HepG2 (cell line): ENCODE measurements around the gene TOMM6. TPM values are rescaled to one million over a fixed set of nuclear protein-coding genes. Genes with fewer than 3 reads are reported as not detected.

Experiments
- ATAC-seq: fragments of 200-7000 bp; cut with Tn5 transposase; 3 replicates; pipeline ENCODE4 v1.9.1; 2020; ENCODE audit warnings: mild to moderate bottlenecking, moderate library complexity
- BruUV-seq: library from RNA; stranded (reverse); fragments of 400-500 nt; replicated peaks from 2 replicates; lab custom pipeline; 2021; lab: Mats Ljungman, UMichigan
- CTCF ChIA-PET: fragments of 300-600 bp; formaldehyde crosslinking; extraction: SDS; loops from one replicate; lab custom pipeline; 2021; ENCODE audit warnings: low total read pairs, inconsistent platforms, low intra/inter-chr PET ratio; lab: Yijun Ruan, JAX
- POLR2A ChIA-PET: fragments of 350-600 bp; sonication (Branson Sonifier 250); formaldehyde crosslinking; loops from one replicate; lab custom pipeline; 2020; ENCODE audit warnings: antibody characterized with exemption, inconsistent platforms; lab: Yijun Ruan, JAX
- DNase-seq: peaks from one replicate; pipeline ENCODE4 v3.0.0-alpha.2; 2015; ENCODE audit warnings: low spot score
- FAIRE-seq: peaks from 3 replicates; lab custom pipeline; 2011; peaks lifted over from hg19 to GRCh38; lab: Jason Lieb, UNC
- H2AFZ ChIP-seq: one replicate; pipeline ENCODE4 v1.6.1; 2011; ENCODE audit warnings: low read length, inconsistent platforms
- H3K27ac ChIP-seq: fragments of 300-600 bp; 3 replicates; pipeline ENCODE4 v1.8.0; 2011; ENCODE audit warnings: mixed run types, mild to moderate bottlenecking, mixed read lengths, low read length, inconsistent platforms; ENCODE audit not compliant: insufficient read depth; ENCODE audit errors: extremely low read length
- H3K27me3 ChIP-seq, 2 experiments: fragments of 200-600 bp in 1 of 2; 2 replicates in 1 of 2; 3 replicates in 1 of 2; pipeline versions ENCODE4 v1.6.0 to v1.8.0; 2011; ENCODE audit warnings: low read length in 2 of 2, mild to moderate bottlenecking in 2 of 2, moderate library complexity in 2 of 2, inconsistent platforms in 1 of 2; ENCODE audit not compliant: insufficient read depth in 2 of 2, control insufficient read depth in 1 of 2
- H3K36me3 ChIP-seq, 2 experiments: fragments of 200-600 bp in 1 of 2; replicated peaks in 1 of 2; 2 replicates in 1 of 2; 3 replicates in 1 of 2; pipeline versions ENCODE4 v1.5.1 to v1.8.0; 2011; ENCODE audit warnings: low read length in 2 of 2, inconsistent platforms in 1 of 2; ENCODE audit not compliant: insufficient read depth in 2 of 2, control insufficient read depth in 1 of 2
- H3K4me1 ChIP-seq: 2 replicates; pipeline ENCODE4 v1.5.1; 2012; ENCODE audit warnings: low read length, inconsistent platforms; ENCODE audit not compliant: insufficient read depth
- H3K4me2 ChIP-seq: 2 replicates; pipeline ENCODE4 v1.6.0; 2011; ENCODE audit warnings: low read depth, low read length, inconsistent platforms
- H3K4me3 ChIP-seq, 3 experiments: fragments of 200-600 bp in 1 of 3; sonication (generic), shearing (Covaris generic) in 1 of 3; replicated peaks in 1 of 3; 2 replicates each; pipeline ENCODE4 v1.5.1; 2011 to 2016; ENCODE audit warnings: low read length in 3 of 3, inconsistent platforms in 2 of 3, low read depth in 2 of 3, mild to moderate bottlenecking in 2 of 3, control low read depth in 1 of 3, mixed read lengths in 1 of 3; ENCODE audit not compliant: insufficient read depth in 1 of 3
- H3K79me2 ChIP-seq: one replicate; pipeline ENCODE4 v1.6.1; 2011; ENCODE audit warnings: low read length, inconsistent platforms; ENCODE audit not compliant: insufficient read depth
- H3K9ac ChIP-seq: 2 replicates; pipeline ENCODE4 v1.6.0; 2011; ENCODE audit warnings: mild to moderate bottlenecking, low read depth, low read length, inconsistent platforms; ENCODE audit not compliant: insufficient read depth
- H3K9me3 ChIP-seq: 2 replicates; pipeline ENCODE4 v1.5.1; 2012; ENCODE audit warnings: mild to moderate bottlenecking, low read length
- H4K20me1 ChIP-seq: 2 replicates; pipeline ENCODE4 v1.6.0; 2011; ENCODE audit warnings: inconsistent platforms, mild to moderate bottlenecking, low read length, moderate library complexity; ENCODE audit not compliant: insufficient read depth
- BCL6 ChIP-seq: IDR thresholded peaks from 2 replicates; pipeline ENCODE4 v1.6.1; 2016; ENCODE audit warnings: missing genetic modification reagents, missing compliant biosample characterization
- DMAP1 ChIP-seq: IDR thresholded peaks from 2 replicates; pipeline ENCODE4 v1.6.1; 2016
- EP300 ChIP-seq, 3 experiments: sonication (generic) in 1 of 3; formaldehyde crosslinking in 1 of 3; IDR thresholded peaks; 2 replicates each; pipeline versions ENCODE4 v1.5.1 to v1.6.1; 2011 to 2020; ENCODE audit warnings: low read depth in 2 of 3, low read length in 2 of 3, borderline replicate concordance in 1 of 3, improper control_type of control experiment in 1 of 3, mild to moderate bottlenecking in 1 of 3, missing genetic modification reagents in 1 of 3, moderate library complexity in 1 of 3
- ESRRA ChIP-seq: sonication (generic); formaldehyde crosslinking; IDR thresholded peaks from 2 replicates; pipeline ENCODE4 v1.5.1; 2020; ENCODE audit warnings: mild to moderate bottlenecking, low read depth, missing genetic modification reagents
- GLI4 ChIP-seq: sonication (generic); formaldehyde crosslinking; IDR thresholded peaks from 2 replicates; pipeline ENCODE4 v1.5.1; 2020; ENCODE audit warnings: missing genetic modification reagents, mild to moderate bottlenecking, moderate library complexity, borderline replicate concordance
- HMGA1 ChIP-seq: sonication (generic); formaldehyde crosslinking; conservative IDR thresholded peaks from 2 replicates; pipeline ENCODE4 v1.4.0; 2020; ENCODE audit warnings: missing genetic modification reagents
- LCORL ChIP-seq, 2 experiments: fragments of 450-650 bp in 1 of 2; sonication (generic) in 1 of 2; formaldehyde crosslinking in 1 of 2; IDR thresholded peaks; 2 replicates each; pipeline versions ENCODE4 v1.5.0 to v1.6.1; 2017 to 2020; ENCODE audit warnings: antibody characterized with exemption in 1 of 2, missing genetic modification reagents in 1 of 2
- NFIC ChIP-seq: IDR thresholded peaks from 2 replicates; pipeline ENCODE4 v1.6.1; 2012; ENCODE audit warnings: mild to moderate bottlenecking, low read length, inconsistent platforms
- PRDM15 ChIP-seq: sonication (generic); formaldehyde crosslinking; IDR thresholded peaks from 2 replicates; pipeline ENCODE4 v1.4.0; 2020; ENCODE audit warnings: missing genetic modification reagents
- SMAD3 ChIP-seq: sonication (generic); formaldehyde crosslinking; IDR thresholded peaks from 2 replicates; pipeline ENCODE4 v1.4.0; 2020; ENCODE audit warnings: missing genetic modification reagents
- SMC3 ChIP-seq: IDR thresholded peaks from 2 replicates; pipeline ENCODE4 v1.6.1; 2011; ENCODE audit warnings: low read length, improper control_type of control experiment
- SP4 ChIP-seq: sonication (generic); formaldehyde crosslinking; IDR thresholded peaks from 2 replicates; pipeline ENCODE4 v1.8.1; 2023; ENCODE audit warnings: mild to moderate bottlenecking, missing genetic modification reagents
- TOE1 ChIP-seq: sonication (generic); formaldehyde crosslinking; IDR thresholded peaks from 2 replicates; pipeline ENCODE4 v1.4.0; 2020; ENCODE audit warnings: mild to moderate bottlenecking, missing genetic modification reagents
- ZFYVE20 ChIP-seq: sonication (generic); formaldehyde crosslinking; IDR thresholded peaks from 2 replicates; pipeline ENCODE4 v1.8.0; 2023; ENCODE audit warnings: low read depth, mild to moderate bottlenecking, moderate library complexity, missing genetic modification reagents, borderline replicate concordance
- ZNF124 ChIP-seq: sonication (generic); formaldehyde crosslinking; IDR thresholded peaks from 2 replicates; pipeline ENCODE4 v1.4.0; 2020; ENCODE audit warnings: missing genetic modification reagents
- ZNF180 ChIP-seq: sonication (generic); formaldehyde crosslinking; IDR thresholded peaks from 2 replicates; pipeline ENCODE4 v1.4.0; 2020; ENCODE audit warnings: low read depth, missing genetic modification reagents, borderline replicate concordance
- ZNF281 ChIP-seq: sonication (generic); formaldehyde crosslinking; IDR thresholded peaks from 2 replicates; pipeline ENCODE4 v1.4.0; 2020; ENCODE audit warnings: missing genetic modification reagents, borderline replicate concordance
- ZNF777 ChIP-seq: sonication (generic); formaldehyde crosslinking; IDR thresholded peaks from 2 replicates; pipeline ENCODE4 v1.4.0; 2020; ENCODE audit warnings: missing genetic modification reagents
- ZSCAN30 ChIP-seq: sonication (generic); formaldehyde crosslinking; IDR thresholded peaks from 2 replicates; pipeline ENCODE4 v1.5.0; 2020; ENCODE audit warnings: mild to moderate bottlenecking, missing genetic modification reagents
- WGBS: methylation state at CpG from one replicate; pipeline ENCODE4 v1.1.6; 2017; ENCODE audit warnings: low lambda C conversion rate; 5-methylcytosine and 5-hydroxymethylcytosine counted together
- in situ Hi-C: cut with HindIII; loops from 2 replicates; pipeline ENCODE4 v1.10.0; 2017; ENCODE audit warnings: low pct_unique_long_range_greater_than_20kb; ENCODE audit not compliant: extremely low pct_ligation_motif_present
- intact Hi-C: fragments of 100-400 bp; cut with micrococcal nuclease; formaldehyde crosslinking; loops from one replicate; pipeline ENCODE4 v1.10.0; 2022; ENCODE audit not compliant: unreplicated experiment
- polyA plus RNA-seq, 8 experiments: library from polyadenylated mRNA; depleted of rRNA in 3 of 8; stranded (reverse) in 7 of 8; unstranded in 1 of 8; fragments of >200 nt; fragmentation: Illumina TruSeq in 4 of 8; extraction: Trizol in 4 of 8; gene quantifications; 2 replicates each; pipeline versions ENCODE4 v1.2.1 to v1.2.3, GENCODE V29; 2011 to 2016; ENCODE audit warnings: low read depth in 4 of 8, missing spikeins in 1 of 8, mixed read lengths in 1 of 8; ENCODE audit not compliant: insufficient read depth in 1 of 8
- total RNA-seq, 5 experiments: library from RNA; depleted of rRNA; stranded (reverse); fragments of >200 nt; fragmentation: Illumina TruSeq; extraction: Trizol; gene quantifications; 2 replicates each; pipeline ENCODE4 v1.2.3, GENCODE V29; 2016; ENCODE audit warnings: low read depth in 1 of 5

Gene TOMM6
- total and polyA plus RNA-seq, 2 of the 13 experiments (the other 11 are each of a cell fraction or from before 2014, with no cell fraction given), result 320 to 321 TPM

GRCh38 chr6:41748542-41748941 lies 39.0 kb upstream of the TOMM6 start:
- POLR2A ChIA-PET, result interaction anchor here (0.6 to 7.2 kb wide), 14 partner anchors 8 to 1034 kb away, joined by 3 to 120 read pairs (median 7); partner anchors contain the start of genes FRS3, TFEB and TOMM6
- peak; percentile 73 for DNase-seq
- peak overlapping the region; percentile 91 for H3K27ac ChIP-seq
- H3K36me3 ChIP-seq, result no peaks in the 10 kb centered on the region
- peak overlapping the region; percentile 3 for H2AFZ ChIP-seq
- no TSS peak for BruUV-seq
- no peaks in the 10 kb centered on the region for H3K27me3 ChIP-seq
- intact Hi-C loops (loop anchor here (1.0 kb wide), 1 partner anchor 20 kb away; no protein-coding TSS in a partner anchor), in situ Hi-C loops (no loop called here)
- FAIRE-seq, result no peak
- H3K9me3 ChIP-seq, result no peaks in the 10 kb centered on the region
- H3K4me2 ChIP-seq, result peak overlapping the region; percentile 88
- ATAC-seq, result peak; percentile 8; the same call in 2 of the 3 replicates
- no peaks in the 10 kb centered on the region for H3K79me2 ChIP-seq
- WGBS, result 33% methylated on average over 3 of the region's 3 CpGs
- peaks cover 73% of the 10 kb centered on the region for H3K4me1 ChIP-seq
- peak overlapping the region; percentile 49 for H3K9ac ChIP-seq
- H3K4me3 ChIP-seq, result peak overlapping the region in 1 of 3 experiments; percentile 60; a peak in 1 of 6 replicates
- H4K20me1 ChIP-seq, result no peaks in the 10 kb centered on the region
- CTCF ChIA-PET, result no interaction called here
- no peak for TF ChIP-seq NFIC
- no peak for TF ChIP-seq GLI4 (CRISPR knock-in tag)
- TF ChIP-seq HMGA1 (CRISPR knock-in tag), result no peak
- TF ChIP-seq TOE1 (CRISPR knock-in tag), result no peak
- no peak for TF ChIP-seq SP4 (CRISPR knock-in tag)
- TF ChIP-seq BCL6 (CRISPR knock-in tag), result no peak
- TF ChIP-seq ZNF281 (CRISPR knock-in tag), result peak; percentile 69; the same call in 1 of the 2 replicates
- no peak for TF ChIP-seq ESRRA (CRISPR knock-in tag)
- TF ChIP-seq PRDM15, result no peak
- TF ChIP-seq ZFYVE20 (CRISPR knock-in tag), result no peak
- no peak for TF ChIP-seq ZSCAN30 (CRISPR knock-in tag)
- no peak for TF ChIP-seq SMC3
- peak in 1 of 2 experiments; percentile 62; a peak in 1 of 4 replicates for TF ChIP-seq EP300 (IDR thresholded peaks at IDR 0.05; ENCODE audit: low read depth in 2 of 2, low read length in 2 of 2)
- no peak for TF ChIP-seq EP300 (CRISPR knock-in tag; IDR thresholded peaks at IDR 0.05; ENCODE audit: borderline replicate concordance)
- no peak for TF ChIP-seq ZNF180 (CRISPR knock-in tag)
- no peak for TF ChIP-seq LCORL (IDR thresholded peaks at IDR 0.05)
- TF ChIP-seq LCORL (CRISPR knock-in tag; IDR thresholded peaks at IDR 0.05), result no peak
- no peak for TF ChIP-seq SMAD3 (CRISPR knock-in tag)
- TF ChIP-seq ZNF124 (CRISPR knock-in tag), result no peak
- TF ChIP-seq ZNF777 (CRISPR knock-in tag), result 0 out of 2 replicates have a peak, but pooled peaks have one; percentile 31
- TF ChIP-seq DMAP1, result no peak
